ENCODE data around the gene PLEKHD1.

The PLEKHD1 gene

DNA sequence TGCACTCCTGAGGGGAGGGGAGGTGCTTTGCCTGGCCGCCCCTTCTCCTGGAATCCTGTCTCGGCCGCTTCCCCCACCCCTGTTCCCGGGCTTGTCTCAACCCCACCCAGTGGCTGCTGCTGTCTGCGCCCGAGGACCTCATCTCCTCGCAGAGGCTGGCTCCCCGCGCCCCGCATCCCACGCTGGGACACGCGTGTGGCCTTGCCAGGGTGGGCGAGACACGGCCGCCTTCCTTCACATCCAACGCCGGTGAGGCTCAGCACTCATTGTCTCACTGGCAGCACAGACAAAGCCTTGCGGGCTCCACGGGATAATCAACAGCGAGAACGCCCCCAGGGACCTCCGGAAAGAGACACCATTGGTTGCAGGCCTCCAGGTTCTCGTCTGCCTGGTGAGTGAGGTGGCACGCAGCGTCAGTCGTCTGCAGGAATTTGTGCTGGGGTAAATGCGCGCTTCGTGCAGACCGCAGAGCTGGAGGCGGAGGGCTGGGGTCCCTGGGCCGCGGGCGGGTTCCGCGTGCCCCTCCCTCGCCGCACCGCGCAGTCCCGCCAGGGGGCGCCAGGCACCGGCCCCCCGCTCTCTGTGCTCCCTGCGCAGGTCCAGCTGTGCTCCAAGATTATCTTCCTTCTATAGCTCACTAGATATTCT lies 63.3 kb downstream of the PLEKHD1 start:
- no peak for DNase-seq (ENCODE audit: low read depth in 2 of 2)

DNA sequence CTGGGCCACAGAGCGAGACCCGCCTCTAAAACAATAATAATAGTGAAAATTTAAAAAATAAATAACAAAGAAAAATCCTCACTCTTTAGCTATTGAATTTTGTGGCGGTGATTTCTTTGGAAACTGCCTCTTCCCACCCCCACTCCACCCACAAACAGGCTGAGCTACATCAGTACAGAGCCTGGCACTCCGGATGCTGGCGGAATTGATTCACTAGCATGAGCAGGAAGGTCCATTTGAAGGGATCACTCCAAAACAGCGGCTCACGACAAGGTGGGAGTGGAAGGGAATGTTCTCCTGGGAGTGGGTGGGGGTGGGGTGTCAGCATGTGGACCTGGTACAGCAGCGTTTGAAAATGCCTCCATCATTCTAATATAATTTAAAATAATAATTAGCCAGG lies 64.0 kb downstream of the PLEKHD1 start:
- DNase-seq (ENCODE audit: low read depth in 2 of 2): no peak

DNA sequence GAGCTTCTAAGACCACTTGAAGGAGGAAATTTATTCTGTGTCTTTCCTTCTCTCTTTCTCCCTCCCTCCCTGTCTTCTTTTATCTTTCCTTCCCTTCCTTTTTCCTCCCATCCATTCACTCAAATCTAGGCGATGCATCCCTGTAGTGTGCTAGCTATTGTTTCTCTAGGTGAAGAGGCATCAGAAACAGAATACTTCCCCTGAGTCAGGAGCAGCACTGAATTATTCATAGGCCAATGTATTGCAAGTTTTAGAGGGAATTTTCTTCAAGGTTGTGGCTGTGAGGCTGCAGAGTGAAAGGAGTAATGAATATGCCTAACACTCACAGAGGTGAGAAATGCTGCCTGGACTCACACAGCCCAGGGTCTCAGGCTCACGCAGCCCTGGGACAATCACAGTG lies 67.0 kb downstream of the PLEKHD1 start:
- DNase-seq (ENCODE audit: low read depth in 2 of 2): no peak

DNA sequence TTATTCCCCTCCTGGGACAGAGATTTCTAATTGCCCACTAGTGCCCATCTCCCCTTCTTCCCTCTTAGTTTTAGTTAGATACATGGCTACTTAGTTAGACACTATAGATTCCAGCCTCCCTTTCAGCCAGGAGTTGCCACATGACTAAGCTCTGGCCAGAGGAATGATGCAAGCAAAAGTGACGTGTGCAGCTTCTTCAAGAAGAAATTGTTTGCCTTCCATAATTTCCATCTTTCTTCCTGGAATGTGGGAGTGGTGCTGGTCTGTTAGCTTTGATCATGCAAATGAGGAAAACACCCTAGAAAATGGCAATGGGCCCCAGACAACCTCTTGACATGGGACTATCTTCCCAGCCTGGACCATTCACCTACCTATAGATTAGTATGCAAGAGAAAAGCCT lies 68.7 kb downstream of the PLEKHD1 start:
- DNase-seq (ENCODE audit: low read depth in 2 of 2): peak in 1 of 2 experiments; percentile 33

DNA sequence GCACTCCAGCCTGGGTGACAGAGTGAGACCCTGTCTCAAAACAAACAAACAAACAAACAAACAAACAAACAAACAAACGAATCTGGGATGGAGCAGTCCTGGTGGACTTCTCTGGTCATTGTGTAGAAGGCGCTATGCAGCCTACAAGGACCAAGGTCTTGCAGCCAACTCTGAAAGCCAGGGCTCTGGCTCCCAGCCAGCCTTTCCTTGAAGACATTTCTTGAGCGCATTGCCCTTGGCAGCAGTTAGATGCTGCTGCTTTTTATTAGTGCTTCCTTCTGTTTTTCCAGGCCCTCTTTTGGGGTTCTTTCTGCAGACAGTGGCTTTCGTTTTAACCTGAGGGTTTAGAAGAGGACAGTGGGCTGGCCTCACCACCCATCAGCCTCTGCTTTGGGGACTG lies 70.0 kb downstream of the PLEKHD1 start:
- DNase-seq (ENCODE audit: low read depth in 2 of 2): no peak

DNA sequence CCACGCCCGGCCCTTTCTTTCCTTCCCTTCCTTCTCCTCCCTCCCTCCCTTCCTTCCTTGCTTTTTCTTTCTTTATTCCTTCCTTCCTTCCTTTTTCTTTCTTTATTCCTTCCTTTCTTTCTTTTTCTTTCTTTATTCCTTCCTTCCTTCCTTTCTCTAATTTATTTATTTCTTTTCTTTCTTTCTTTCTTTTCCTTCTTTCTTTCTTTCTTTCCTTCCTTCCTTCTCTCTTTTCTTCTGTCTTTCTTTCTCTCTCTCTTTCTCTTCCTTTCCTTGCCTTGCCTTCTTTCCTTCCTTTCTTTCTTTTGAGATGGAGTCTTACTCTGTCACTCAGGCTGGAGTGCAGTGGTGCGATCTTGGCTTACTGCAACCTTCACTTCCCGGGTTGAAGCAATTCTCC lies 74.2 kb downstream of the PLEKHD1 start:
- DNase-seq (ENCODE audit: low read depth in 2 of 2): no peak

DNA sequence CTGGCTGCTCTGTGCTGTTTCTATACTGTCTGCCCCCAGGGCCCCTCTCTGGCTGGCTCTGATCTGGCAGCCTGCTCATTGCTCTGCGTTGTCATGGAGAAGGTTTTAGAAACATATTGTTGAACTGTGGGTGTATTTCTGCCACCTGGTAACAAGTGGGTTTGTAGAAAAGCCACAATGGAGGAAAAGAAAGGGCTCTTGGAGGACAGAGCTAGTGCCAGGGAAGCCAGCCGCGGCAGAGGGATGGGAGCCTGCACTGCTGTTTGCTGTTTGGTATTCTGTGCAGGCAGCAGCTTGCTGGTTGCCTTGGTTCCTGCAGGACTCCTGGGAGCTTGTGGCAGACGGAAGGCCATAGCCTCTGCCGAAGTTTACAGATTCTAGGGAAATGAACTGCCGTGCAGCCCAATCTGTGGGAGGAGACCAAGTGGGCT lies 75.1 kb downstream of the PLEKHD1 start:
- no peak for DNase-seq (ENCODE audit: low read depth in 2 of 2)

DNA sequence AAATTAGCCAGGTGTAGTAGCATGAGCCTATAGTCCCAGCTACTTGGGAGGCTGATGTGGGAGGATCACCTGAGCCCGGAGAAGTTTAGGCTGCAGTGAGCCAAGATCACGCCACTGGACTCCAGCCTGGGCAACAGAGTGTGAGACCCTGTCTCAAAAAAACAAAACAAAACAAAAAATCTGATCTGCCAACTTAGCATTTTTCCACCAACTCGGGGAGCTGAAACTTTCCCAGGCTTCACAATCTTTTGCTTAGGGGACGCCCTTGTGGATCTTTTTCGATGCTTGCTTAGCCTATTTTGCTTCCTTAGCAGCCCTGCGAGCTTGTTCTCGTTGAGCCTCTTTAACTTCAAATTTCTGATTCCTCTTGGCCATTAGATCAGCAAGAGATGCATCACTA lies 76.3 kb downstream of the PLEKHD1 start:
- no peak for DNase-seq (ENCODE audit: low read depth in 2 of 2)

DNA sequence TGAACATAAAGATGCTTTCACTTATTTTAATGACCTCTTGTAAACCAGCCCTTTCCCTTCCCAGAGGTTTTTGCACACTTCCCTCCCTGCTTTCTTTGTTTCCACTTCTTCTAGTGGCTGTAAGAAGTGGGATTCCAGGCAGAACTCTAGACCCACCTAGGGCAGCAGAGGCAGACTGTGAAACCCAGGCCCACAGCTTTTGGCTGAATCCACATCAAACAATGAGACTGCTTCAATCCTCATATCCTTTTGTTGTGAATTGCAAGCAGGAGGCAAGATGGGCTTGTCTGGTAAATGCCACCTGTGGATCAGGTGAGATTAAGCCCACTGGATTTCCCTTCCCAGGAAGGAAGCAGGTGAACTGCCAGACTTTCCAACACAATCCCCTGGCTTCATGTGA lies 77.4 kb downstream of the PLEKHD1 start:
- no peak for DNase-seq (ENCODE audit: low read depth in 2 of 2)

DNA sequence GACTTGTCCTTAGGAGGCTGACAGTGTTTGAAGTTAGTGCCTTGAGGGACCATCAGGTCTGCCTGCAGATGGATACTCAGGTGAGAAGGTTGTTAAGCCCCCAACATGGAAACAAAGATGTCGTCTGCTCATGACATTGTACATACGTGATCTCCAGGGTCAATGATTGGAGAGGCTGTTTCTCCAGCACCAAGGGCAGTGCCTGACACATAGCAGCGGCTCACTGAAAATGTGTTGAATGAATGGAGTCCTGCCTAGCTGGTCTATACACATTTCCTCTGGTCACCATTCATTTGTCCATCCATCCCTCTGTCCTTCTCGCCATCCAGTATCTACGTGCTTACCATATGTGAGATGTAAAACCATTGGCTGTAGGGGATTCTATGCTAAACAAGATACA lies 83.0 kb downstream of the PLEKHD1 start:
- no peak for DNase-seq (ENCODE audit: low read depth in 2 of 2)

DNA sequence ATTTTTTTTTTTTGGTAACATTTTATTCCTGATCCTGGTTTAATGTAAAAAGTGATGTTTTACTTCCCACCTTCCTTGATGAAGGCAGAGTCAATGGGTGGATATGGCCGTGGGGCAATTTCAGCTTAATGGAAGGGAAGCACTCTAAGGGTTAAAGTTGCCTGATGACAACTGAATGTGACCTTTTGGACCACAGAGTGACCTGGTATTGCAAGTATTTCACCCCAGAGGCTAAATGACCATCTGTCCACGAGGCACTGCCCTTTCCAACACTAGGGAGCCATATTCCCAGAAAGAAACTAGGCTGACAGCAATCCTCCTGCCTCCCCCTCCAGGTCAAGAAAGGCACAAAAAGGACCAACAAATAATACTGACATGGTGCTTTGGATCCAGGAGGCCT lies 85.3 kb downstream of the PLEKHD1 start:
- DNase-seq (ENCODE audit: low read depth in 2 of 2): no peak

DNA sequence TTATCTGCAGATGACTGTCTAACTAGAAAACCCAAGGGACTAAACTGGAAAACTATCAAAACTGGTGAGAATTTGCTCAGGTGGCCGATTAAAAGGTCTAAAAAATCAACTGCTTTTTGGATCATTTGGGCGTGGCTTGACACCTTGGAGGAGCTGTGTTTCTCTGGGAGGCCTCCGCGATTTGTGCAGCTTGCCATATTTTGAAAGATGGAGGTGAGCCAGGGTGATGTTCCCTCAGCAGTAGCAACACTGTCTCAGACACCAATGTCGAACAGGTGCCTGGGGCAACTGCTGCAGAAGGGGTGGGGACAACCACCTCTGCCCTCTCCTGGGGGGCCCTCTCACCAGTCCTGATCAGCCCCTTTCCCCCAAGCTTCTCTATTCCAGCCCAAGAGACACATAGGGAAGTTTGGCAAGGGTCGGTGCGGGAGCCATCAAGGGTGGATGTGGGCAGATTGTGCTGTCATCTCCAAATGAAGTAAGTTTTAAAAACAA lies 86.4 kb downstream of the PLEKHD1 start:
- no peak for DNase-seq (ENCODE audit: low read depth in 2 of 2)

DNA sequence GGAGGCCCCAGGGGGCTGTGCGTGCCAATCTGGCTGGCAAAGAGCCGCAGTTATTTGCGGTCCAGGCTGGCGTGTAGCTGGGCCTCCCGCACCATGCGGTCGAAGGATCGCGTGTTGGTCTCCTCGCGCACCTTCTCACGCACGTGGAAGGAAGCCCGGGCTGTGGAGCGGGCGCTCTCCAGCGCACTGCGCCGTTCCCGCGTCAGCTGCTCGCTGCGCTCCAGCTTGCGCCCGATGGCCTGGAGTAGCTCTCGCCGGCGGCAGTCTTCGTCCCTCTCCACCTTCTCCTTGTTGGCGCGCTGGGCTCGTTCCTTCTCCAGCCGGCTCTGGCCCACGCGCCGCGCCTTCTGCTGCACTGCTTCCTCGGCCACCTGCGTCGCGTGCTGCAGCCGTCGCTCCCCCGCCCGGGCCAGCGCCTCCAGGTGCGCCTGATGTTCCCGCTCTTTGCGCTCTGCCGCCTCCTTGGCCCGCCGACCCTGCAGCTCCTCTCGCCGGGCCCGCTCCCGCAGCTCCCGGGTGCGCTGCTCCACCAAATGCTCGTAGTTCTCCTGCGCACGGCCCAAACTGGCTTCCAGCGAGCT lies 87.0 kb downstream of the PLEKHD1 start:
- no peak for DNase-seq (ENCODE audit: low read depth in 2 of 2)

DNA sequence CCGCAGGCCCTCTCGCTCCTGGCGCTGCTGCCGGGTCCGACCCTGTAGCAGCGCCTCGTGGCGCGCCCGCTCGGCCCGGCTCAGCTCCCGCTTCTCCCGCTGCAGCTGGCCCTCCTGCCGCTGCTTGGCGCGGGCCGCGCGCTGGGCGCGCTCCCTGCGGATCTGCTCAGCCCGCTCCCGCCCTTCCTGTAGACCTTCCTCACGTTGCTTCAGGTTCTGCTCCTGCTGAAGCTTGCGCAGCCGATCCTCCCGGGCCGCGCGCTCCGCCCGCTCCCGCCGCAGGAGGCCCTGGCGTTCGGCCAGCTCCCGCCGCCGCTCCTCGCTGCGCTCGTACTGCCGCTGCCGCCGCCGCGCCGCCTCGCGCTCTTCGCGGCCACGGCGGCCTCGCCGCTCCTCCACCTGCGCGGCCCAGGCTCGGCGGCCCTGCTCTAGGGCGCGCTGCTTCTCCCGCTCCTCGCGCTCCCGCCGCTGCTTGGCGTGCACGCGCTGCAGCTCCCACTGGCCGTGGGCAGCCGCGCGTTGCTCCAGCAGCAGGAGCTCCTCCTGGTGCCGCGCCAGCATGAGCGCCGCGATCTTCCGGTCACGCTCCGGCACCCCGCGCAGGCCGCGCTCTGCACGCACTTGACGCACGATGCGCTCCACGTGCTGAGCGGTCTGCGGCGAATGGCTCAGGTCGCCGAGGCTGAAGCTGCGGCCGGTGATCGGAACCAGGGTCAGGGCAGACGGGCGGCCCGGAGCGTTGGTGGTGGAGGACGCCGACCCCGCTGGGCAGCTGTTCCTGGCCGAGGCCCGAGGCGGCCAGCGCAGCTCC lies 87.7 kb downstream of the PLEKHD1 start:
- DNase-seq (ENCODE audit: low read depth in 2 of 2): no peak

DNA sequence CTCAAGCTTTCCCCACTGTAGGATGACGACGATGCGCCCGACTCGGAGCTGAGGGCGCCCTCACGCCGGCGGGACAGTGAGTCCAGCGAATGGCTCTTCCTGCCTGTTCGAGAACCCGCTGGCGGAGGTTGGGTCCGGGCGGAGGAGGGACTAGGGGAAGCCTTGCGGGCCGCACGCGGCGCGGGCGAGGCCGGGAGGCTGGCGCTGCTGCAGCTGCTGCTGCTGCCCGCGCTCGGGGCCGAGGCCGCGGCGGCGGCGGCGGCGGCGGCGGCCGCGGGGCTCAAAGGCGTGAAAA lies 88.3 kb downstream of the PLEKHD1 start:
- no peak for DNase-seq (ENCODE audit: low read depth in 2 of 2)

DNA sequence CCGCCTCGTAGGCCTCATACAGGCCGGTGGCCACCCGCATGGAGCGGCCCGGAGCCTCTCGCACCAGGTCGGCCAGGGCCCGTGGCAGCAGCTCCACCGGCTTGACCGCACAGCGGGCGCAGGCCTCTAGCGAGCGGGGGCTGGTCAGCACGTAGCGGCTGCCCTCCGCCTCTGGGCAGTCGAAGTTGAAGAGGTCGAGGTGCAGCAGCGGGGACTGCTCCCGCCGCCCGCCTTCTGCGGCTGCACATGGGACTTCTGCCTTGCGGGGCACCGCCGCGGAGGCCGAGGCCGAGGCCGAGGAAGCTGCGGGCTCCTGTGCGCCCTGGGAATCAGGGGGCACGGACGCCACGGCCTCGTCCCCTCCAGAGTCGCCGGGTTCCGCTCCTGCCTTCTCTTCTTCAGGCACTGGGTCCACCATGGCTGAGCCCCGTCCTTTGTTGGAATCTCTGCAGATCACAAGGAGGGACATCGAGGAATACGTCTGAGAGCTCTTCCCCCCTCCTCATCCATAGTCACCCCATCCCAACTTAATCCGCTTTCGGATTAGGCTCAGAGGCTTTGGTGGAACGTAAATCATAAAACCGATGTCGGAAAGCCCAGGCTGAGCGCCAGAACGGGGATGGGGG lies 88.8 kb downstream of the PLEKHD1 start:
- DNase-seq (ENCODE audit: low read depth in 2 of 2): no peak

DNA sequence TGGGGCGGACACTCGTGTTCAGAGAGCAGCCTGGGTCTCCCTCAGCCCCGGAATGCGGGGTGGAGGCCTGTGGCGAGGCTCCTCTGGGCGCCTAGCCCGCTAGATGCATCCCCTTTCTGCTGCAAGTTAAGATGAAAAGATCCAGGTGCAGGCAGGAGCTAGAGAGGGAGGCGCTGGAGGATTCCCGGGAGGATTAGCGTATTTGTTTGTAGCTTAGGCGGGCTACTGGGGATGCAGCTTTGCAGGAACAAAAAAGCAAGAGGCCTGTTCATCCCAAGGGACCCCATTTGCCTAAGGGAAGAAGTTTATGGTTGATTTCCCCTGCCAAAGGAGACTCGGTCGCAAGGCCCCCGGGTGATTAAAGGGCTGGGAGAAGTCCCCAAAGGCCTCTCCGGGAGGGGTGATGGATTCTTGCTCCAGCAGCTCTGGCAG lies 89.3 kb downstream of the PLEKHD1 start:
- DNase-seq (ENCODE audit: low read depth in 2 of 2): no peak

DNA sequence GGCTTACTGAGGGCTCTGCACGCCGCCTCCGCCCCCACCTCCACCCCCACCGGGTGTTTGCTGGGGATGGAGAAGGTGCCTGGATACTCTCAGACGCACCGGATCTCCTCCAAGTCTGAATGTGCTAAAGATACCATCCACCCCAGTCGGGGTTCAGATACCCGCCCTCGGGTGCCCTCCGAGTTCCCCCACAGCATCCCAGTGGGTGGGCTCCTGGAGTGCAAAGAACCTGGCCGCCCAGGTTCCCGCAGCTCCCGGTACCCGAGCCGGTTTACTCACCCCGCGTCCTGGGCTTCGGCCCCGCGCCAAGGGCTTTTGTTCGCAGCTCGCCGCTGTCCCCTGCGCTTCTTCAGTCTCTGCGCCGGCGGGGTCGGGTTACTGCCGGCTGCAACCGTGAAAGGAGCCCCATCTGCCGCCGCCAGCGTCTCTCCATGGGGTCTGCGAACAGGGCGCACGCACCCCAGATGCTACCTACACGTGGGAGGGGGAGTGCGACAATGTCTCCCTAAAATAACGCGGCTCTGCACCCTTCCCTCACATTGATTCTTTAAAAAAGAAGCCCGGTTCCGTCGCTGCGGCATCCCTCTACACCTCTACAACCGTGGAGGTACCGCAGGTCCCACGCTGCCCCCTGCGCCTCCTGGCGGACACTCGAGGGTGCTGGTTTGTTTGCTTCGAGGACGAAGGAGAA lies 89.9 kb downstream of the PLEKHD1 start, which contains the start of gene CCDC177:
CCDC177 (minus strand) TSS at position 609 of the 691 bp plus-strand sequence. CDS start 1,249 bp downstream, outside the sequence.
- DNase-seq (ENCODE audit: low read depth in 2 of 2): no peak

DNA sequence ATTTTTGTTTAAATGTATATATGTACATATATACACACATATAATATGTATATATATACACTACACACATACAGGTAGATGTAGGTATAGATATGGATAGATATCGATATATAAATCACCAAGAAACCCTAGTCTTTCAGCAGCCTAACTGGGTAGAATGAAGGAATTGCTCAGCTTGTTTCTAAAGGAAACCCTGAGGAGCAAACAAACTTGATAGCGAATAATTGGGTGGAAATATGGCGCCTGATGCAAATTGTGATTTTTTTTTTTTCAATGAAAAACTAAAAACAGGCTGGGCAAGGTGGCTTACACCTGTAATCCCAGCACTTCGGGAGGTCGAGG lies 90.4 kb downstream of the PLEKHD1 start:
- no peak for DNase-seq (ENCODE audit: low read depth in 2 of 2)

DNA sequence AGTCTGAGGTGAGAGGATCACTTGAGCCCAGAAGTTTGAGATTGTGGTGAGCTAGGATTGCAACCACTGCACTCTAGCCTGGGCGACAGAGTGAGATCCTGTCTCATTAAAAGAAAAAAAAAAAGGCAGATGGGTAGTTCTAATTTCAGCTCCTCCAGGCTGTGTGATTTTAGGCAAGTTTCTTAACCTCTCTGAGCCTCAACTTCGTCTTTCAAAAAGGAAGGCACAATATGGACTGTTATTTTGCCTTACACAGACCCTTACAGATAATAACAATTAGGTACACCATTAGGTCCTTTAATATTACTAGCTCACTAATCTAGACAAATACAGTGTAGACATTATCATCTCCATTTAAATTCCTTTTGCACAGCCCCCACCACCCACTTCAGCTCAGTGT lies 94.9 kb downstream of the PLEKHD1 start:
- no peak for DNase-seq (ENCODE audit: low read depth in 2 of 2)

DNA sequence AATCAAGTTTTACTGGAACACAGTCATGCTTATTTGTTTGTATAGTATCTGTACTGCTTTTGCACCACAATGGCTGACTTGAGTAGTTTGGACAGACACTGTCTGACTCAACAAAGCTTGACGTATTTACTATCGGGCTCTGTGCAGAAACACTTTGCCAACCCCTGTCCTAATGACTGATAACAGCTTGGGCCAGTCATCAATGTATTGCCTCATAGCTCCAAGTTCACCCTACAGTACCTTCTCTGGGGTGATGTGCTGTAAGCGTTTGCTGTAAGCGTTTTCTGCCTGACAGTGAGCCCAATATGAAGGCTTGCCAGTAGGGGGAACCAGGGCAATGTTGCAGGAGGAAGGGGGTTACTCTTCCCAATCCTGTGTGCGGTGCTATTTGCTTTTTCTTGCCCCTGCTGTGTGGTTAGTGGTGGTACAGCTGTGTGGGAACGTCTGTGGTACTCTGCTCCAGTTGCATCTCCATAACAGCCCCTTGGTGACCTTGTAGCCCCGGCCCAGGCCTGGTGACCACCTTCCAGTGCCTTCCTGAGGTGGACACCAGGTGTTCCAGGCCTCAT lies 95.6 kb downstream of the PLEKHD1 start:
- DNase-seq (ENCODE audit: low read depth in 2 of 2): peak; percentile 76 to 80

Data from fibroblast of skin of left quadriceps (primary cell).